NCI-H1092 treated with DMSO at 0.1 percent for 48 hours (cell line): Measurements from ENCODE around the gene OST4.

Experiments used
- DNase-seq: peaks from one replicate; lab custom pipeline; 2025; lab: John Stamatoyannopoulos, UW

The OST4 gene

GRCh38 chr2:27092696-27093429 lies 21.4 kb upstream of the OST4 start:
- no peak for DNase-seq

GRCh38 chr2:27091746-27092695 lies 20.6 kb upstream of the OST4 start:
- DNase-seq, result no peak

DNA sequence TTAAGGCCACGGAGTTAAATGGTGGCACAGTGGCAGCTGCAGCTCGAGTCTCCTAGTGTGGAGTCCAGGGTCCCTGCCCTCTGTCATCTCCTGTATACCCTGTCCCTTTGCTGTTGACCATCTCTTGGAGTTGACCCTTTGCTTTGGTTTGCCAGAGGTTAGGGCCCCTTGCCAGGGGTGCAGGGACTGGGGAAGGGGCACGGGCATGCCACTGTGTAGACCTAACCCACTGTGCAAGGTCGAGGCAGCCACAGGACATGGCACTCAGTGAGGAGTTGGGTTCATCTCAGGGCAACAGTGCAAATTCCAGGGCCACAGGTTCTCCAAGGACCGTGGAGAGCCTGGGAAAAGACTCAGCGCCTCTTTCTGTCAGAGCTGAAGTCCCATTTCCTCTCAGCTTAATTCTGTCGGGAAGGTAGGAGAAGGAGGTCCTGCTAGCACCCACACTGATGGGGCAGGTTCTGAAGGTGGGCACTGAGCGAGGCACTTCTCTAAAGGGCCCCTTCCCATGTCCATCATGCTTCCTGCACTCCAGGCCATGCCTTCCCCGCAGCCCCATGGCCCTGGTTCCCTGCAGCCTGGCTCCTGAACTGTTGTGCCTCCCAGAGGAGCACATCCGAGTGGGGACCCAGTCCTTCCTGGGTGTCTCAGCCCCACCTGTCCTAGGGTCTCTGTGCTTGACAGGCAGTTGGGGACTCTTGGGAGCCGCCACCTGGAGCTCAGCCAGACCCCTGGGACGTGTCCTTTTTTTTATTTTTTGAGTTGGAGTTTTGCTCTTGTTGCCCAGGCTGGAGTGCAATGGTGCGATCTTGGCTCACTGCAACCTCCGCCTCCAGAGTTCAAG lies 17.9 kb upstream of the OST4 start:
- DNase-seq, result no peak

DNA sequence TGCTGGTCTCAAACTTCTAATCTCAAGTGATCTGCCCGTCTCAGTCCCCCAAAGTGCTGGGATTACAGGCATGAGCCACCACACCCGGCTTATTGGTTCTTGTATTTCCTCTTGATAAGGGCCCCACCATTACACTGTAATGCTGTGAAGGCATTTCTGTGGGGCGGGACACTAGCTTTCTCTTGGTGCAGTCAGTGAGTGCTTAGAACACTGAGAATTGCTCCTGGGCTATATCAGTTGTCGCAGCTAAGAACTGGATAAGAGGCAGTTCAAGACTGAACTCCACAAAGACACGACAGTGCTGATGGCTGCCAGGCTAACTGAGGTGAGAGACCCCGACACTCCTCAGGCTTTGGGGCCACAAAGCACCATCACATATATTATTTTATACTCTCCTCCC lies 17.2 kb upstream of the OST4 start:
- DNase-seq, result no peak

DNA sequence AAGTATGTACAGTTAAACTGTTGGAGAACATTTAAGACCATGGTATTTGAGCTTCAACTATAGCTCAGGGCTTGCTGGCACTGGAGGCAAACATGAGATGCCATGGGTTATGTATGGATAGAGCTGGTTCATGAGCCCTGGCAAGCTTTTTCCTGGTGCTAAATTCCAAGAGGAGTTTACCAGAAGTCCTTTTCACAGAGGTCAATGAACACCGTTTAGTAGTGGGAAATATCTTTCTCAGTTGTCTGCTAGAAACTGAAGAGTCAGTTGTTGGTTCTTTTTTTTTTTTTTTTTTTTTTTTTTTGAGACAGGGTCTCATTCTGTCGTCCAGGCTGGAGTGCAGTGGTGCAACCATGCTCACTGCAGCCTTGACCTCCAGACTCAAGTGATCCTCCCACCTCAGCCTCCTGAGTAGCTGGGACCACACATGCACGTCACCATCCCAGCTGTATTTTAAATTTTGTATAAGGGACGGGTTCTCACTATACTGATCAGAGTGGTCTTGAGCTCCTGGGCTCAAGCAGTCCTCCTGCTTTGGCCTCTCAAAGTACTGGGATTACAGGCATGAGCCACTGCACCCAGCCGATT lies 16.5 kb upstream of the OST4 start:
- no peak for DNase-seq

DNA sequence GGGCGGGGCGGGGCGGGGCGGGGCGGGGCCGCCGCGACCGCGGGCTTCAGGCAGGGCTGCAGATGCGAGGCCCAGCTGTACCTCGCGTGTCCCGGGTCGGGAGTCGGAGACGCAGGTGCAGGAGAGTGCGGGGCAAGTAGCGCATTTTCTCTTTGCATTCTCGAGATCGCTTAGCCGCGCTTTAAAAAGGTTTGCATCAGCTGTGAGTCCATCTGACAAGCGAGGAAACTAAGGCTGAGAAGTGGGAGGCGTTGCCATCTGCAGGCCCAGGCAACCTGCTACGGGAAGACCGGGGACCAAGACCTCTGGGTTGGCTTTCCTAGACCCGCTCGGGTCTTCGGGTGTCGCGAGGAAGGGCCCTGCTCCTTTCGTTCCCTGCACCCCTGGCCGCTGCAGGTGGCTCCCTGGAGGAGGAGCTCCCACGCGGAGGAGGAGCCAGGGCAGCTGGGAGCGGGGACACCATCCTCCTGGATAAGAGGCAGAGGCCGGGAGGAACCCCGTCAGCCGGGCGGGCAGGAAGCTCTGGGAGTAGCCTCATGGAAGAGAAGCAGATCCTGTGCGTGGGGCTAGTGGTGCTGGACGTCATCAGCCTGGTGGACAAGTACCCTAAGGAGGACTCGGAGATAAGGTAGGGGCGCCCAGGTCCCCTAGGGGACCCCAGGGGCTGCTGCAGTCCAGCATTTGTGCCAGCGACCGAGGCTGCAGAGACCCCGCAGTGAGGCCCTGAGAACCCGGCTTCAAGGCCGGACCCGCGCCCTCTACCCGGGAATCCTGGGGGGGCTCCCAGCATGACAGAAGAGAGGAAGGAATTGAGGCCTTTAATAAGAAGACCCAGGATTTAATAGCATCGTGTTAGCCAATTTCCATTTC lies 15.5 kb upstream of the OST4 start, which contains the start of gene KHK:
Gene KHK (plus strand): TSS at position 49 of the 870 bp plus-strand sequence. CDS start 488 bp downstream, at position 537.
- DNase-seq, result peak; percentile 42

DNA sequence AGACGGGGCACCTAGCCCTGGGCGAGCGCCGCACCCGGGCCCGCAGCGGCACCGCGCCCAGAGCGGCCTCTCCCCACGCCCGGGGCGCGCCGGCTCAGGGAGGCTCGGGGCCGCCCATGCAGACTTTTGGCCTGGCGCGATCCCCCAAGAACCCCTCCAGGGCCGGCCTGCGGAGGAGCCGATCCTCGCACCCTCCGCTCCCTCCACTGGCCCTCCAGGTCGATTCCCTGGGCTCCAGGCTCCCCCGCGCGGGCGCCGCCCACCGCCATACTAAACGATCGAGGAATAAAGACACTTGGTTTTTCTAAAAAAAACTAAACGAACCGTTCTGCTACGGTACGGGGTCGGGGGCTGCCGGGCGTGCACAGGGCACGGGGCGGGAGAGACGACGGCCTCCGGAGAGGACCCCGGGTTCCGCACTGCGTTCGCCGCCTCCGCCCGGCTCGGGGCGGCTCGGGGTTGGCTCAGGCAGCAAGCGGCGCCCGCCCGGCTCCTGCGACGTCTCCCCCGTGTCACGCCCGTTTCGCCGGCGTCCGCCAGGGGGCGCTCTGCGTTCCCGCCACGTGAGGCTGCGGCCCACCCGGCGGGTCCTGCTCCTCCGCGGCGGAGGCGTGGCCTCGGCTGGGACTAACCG lies 14.8 kb upstream of the OST4 start:
- DNase-seq, result peak; percentile 87

DNA sequence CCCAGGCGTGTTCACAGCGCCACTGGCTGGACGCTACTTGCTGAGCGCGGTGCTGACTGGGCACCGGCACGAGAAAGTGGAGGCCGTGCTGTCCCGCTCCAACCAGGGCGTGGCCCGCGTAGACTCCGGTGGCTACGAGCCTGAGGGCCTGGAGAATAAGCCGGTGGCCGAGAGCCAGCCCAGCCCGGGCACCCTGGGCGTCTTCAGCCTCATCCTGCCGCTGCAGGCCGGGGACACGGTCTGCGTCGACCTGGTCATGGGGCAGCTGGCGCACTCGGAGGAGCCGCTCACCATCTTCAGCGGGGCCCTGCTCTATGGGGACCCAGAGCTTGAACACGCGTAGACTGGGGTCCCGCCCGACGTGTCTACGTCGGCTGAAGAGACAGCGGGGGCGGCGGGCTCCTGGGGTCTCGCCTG lies 14.2 kb upstream of the OST4 start:
- peak; percentile 13 for DNase-seq

DNA sequence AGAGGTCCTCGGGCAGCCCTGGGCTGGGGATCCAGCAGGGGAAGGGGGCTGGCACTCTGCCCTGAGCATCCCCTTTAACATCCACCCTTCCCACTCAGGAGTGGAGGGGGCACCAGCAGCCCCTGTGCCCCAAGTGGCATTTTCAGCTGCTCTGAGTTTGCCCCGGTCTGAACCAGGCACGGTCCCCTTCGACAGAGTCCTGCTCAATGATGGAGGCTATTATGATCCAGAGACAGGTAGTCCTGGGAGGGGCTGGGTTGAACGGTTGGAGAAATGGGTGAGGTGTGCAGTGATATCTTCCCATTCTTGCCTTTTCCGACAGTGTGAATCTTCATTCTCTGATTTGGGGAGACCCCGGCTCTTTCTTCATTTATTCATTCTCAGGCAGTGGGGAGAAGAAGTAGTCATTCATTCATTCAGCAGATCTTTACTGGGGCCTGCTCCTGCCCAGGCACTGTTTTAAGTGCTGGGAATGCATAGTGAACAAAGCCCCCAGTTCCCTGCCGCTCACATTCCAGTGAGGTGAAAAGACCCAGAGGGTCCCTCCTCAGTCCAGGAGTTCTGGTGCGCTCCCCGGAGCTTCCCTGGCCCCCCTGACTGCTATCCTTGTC lies 13.7 kb upstream of the OST4 start:
- DNase-seq, result no peak

DNA sequence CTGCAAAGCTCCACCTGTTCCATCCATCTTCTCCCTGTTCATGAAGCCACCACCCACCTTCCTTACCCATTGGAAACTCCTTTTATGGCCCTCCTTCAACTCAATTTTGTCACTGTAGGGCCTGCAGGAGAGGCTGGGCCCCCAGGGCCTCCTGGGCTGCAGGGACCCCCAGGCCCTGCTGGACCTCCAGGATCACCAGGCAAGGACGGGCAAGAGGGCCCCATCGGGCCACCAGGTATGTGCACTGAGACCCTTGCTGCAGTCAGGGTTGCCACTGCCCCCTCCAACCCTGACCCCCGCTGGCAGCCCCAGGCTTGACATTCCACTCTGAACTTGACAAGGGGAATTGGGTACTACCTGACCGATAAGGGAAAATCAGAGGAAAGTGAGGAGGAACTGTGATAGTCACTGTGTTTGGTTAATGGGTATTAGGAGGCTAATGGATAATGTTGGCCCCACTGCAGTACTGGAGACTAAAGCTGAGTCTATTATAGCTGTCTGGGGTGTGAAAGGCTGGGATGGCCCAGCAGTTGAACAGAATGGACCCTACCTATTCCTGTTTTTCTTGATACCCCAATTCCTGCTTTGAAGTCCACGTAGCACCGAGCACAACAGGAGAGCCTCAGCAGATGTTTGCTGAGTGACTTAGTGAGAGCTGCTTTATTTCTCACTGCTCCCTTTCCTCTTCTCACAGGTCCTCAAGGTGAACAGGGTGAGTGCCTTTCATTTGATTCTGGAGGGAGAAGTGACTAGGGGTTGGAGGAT lies 13.0 kb upstream of the OST4 start:
- no peak for DNase-seq

GRCh38 chr2:27083410-27084296 lies 12.2 kb upstream of the OST4 start:
- no peak for DNase-seq

DNA sequence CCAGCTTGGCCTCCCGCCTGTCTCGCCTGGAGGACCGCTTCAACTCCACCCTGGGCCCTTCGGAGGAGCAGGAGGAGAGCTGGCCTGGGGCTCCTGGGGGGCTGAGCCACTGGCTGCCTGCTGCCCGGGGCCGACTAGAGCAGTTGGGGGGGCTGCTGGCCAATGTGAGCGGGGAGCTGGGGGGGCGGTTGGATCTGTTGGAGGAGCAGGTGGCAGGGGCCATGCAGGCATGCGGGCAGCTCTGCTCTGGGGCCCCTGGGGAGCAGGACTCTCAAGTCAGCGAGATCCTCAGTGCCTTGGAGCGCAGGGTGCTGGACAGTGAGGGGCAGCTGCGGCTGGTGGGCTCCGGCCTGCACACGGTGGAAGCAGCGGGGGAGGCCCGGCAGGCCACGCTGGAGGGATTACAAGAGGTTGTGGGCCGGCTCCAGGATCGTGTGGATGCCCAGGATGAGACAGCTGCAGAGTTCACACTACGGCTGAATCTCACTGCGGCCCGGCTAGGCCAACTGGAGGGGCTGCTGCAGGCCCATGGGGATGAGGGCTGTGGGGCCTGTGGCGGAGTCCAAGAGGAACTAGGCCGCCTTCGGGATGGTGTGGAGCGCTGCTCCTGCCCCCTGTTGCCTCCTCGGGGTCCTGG lies 11.4 kb upstream of the OST4 start:
- DNase-seq, result no peak

- no peak for DNase-seq
Observed at GRCh38 chr2:27081984-27082772, 10.7 kb upstream of the OST4 start.

DNA sequence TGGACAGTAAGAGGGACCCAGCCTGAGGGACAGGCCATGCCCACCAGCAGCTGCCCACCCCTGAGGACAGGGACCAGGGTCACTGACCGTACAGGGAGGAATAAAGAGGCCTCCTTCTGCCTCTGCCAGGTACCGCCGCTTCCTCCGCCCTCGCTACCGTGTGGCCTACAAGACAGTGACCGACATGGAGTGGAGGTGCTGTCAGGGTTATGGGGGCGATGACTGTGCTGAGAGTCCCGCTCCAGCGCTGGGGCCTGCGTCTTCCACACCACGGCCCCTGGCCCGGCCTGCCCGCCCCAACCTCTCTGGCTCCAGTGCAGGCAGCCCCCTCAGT lies 9.1 kb upstream of the OST4 start:
- DNase-seq, result no peak

- no peak for DNase-seq
Observed at GRCh38 chr2:27080140-27080469, 8.7 kb upstream of the OST4 start.

- DNase-seq, result no peak
Observed at GRCh38 chr2:27079233-27080139, 8.0 kb upstream of the OST4 start.
